OCI-LY3 (cell line): Measurements from ENCODE around the gene ANAPC13.

Experiments used
- EZH2phosphoT487 ChIP-seq: fragments of 200-600 bp; shearing (Covaris generic); IDR thresholded peaks from 2 replicates; pipeline ENCODE4 v1.6.1; 2018; ENCODE audit warnings: antibody characterized with exemption, mixed run types, low read depth
- TF ChIP-seq, protein P1 (sequence below): fragments of 200-600, 300-600 bp; sonication (generic); IDR thresholded peaks from 2 replicates; pipeline ENCODE4 v1.5.1; 2014; ENCODE audit warnings: antibody characterized with exemption, low read length, low read depth

DNA sequence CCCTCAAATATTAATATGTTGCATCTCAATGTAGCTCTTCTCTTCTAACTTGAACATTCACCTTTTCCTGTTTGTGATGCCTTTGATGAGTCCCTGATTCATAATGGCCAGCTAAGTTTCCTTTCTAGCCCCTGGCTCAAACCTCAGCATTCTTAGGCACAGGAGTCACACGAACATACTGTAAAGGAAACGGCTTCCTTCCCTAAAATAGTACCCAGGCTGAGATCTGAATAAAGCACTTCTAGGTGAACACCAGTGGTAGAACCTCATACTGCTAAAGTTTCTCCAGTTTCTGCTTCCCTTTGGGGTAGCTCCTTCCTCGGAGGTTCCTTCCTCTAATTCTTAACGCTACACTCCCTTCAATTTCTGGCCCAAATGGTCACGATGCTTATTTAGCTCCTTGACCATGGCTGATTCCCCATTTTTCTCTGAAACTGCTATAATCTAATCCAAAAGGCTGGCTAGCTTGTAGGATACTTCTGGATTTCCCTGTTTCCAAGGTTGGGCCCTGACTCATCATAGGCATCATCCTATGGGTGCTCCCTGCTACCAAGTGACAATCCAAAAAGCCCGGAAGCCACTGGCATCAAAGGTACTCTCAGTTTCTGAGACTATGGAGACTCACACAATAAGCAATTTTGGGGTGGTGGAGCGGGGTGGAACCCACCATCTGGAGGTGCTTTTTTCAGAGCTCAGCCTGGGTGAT, 2.4 kb downstream of the ANAPC13 start:
- TF ChIP-seq, protein P1, sequence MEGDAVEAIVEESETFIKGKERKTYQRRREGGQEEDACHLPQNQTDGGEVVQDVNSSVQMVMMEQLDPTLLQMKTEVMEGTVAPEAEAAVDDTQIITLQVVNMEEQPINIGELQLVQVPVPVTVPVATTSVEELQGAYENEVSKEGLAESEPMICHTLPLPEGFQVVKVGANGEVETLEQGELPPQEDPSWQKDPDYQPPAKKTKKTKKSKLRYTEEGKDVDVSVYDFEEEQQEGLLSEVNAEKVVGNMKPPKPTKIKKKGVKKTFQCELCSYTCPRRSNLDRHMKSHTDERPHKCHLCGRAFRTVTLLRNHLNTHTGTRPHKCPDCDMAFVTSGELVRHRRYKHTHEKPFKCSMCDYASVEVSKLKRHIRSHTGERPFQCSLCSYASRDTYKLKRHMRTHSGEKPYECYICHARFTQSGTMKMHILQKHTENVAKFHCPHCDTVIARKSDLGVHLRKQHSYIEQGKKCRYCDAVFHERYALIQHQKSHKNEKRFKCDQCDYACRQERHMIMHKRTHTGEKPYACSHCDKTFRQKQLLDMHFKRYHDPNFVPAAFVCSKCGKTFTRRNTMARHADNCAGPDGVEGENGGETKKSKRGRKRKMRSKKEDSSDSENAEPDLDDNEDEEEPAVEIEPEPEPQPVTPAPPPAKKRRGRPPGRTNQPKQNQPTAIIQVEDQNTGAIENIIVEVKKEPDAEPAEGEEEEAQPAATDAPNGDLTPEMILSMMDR: no peak
- TF ChIP-seq EZH2phosphoT487: no peak
